ENCODE data around the gene ORM2.

Gene ORM2

GRCh38 chr9:114341152-114341830, 11.6 kb downstream of the ORM2 start:
- no peaks in the 10 kb centered on the region for H3K4me1 ChIP-seq (ENCODE audit: insufficient read depth, insufficient read length)
- no peaks in the 10 kb centered on the region for H3K27me3 ChIP-seq (ENCODE audit: insufficient read depth, insufficient read length)
- H3K4me3 ChIP-seq (ENCODE audit: insufficient read length, low read depth), result no peak overlapping the region
- no peaks in the 10 kb centered on the region for H3K9me3 ChIP-seq (ENCODE audit: insufficient read depth, low read length)
- TF ChIP-seq YY1 (IDR thresholded peaks at IDR 0.05; ENCODE audit: insufficient read depth, insufficient read length), result no peak
- TF ChIP-seq SUZ12 (IDR thresholded peaks at IDR 0.05; ENCODE audit: extremely low read depth, insufficient read depth, insufficient read length), result no peak
- no peak for TF ChIP-seq ZNF274 (IDR thresholded peaks at IDR 0.05; ENCODE audit: low read depth, low read length)
- no peak for DNase-seq (ENCODE audit: low read depth, low spot score)
- H3K36me3 ChIP-seq (ENCODE audit: insufficient read depth, insufficient read length, low read length), result peaks cover 93% of the 10 kb centered on the region
- no peak overlapping the region for H3K9ac ChIP-seq (ENCODE audit: insufficient read length, low read depth)

GRCh38 chr9:114341991-114342390, 12.3 kb downstream of the ORM2 start:
- H3K9me3 ChIP-seq (ENCODE audit: insufficient read depth, low read length), result no peaks in the 10 kb centered on the region
- no peaks in the 10 kb centered on the region for H3K27me3 ChIP-seq (ENCODE audit: insufficient read depth, insufficient read length)
- H3K9ac ChIP-seq (ENCODE audit: insufficient read length, low read depth), result no peak overlapping the region
- DNase-seq (ENCODE audit: low read depth, low spot score), result no peak
- H3K4me3 ChIP-seq (ENCODE audit: insufficient read length, low read depth), result no peak overlapping the region
- no peaks in the 10 kb centered on the region for H3K4me1 ChIP-seq (ENCODE audit: insufficient read depth, insufficient read length)
- TF ChIP-seq YY1 (IDR thresholded peaks at IDR 0.05; ENCODE audit: insufficient read depth, insufficient read length) (no peak), SUZ12 (IDR thresholded peaks at IDR 0.05; ENCODE audit: extremely low read depth, insufficient read depth, insufficient read length) (no peak), ZNF274 (IDR thresholded peaks at IDR 0.05; ENCODE audit: low read depth, low read length) (no peak)
- peaks cover 94% of the 10 kb centered on the region for H3K36me3 ChIP-seq (ENCODE audit: insufficient read depth, insufficient read length, low read length)

- no peak overlapping the region for H3K4me3 ChIP-seq (ENCODE audit: insufficient read length, low read depth)
- DNase-seq (ENCODE audit: low read depth, low spot score), result no peak
- no peak for TF ChIP-seq ZNF274 (IDR thresholded peaks at IDR 0.05; ENCODE audit: low read depth, low read length)
- no peak for TF ChIP-seq YY1 (IDR thresholded peaks at IDR 0.05; ENCODE audit: insufficient read depth, insufficient read length)
- TF ChIP-seq SUZ12 (IDR thresholded peaks at IDR 0.05; ENCODE audit: extremely low read depth, insufficient read depth, insufficient read length), result no peak
- no peak overlapping the region for H3K9ac ChIP-seq (ENCODE audit: insufficient read length, low read depth)
- H3K27me3 ChIP-seq (ENCODE audit: insufficient read depth, insufficient read length), result no peaks in the 10 kb centered on the region
- H3K9me3 ChIP-seq (ENCODE audit: insufficient read depth, low read length), result no peaks in the 10 kb centered on the region
- peaks cover 3% of the 10 kb centered on the region for H3K4me1 ChIP-seq (ENCODE audit: insufficient read depth, insufficient read length)
- peaks cover 92% of the 10 kb centered on the region for H3K36me3 ChIP-seq (ENCODE audit: insufficient read depth, insufficient read length, low read length)
Observed at GRCh38 chr9:114342755-114343440, 13.2 kb downstream of the ORM2 start.

GRCh38 chr9:114343471-114344187, 14.0 kb downstream of the ORM2 start:
- Histone ChIP-seq H3K4me1 (ENCODE audit: insufficient read depth, insufficient read length) (peaks cover 11% of the 10 kb centered on the region), H3K4me3 (ENCODE audit: insufficient read length, low read depth) (no peak overlapping the region), H3K36me3 (ENCODE audit: insufficient read depth, insufficient read length, low read length) (peaks cover 92% of the 10 kb centered on the region), H3K9me3 (ENCODE audit: insufficient read depth, low read length) (no peaks in the 10 kb centered on the region), H3K27me3 (ENCODE audit: insufficient read depth, insufficient read length) (no peaks in the 10 kb centered on the region), H3K9ac (ENCODE audit: insufficient read length, low read depth) (no peak overlapping the region)
- TF ChIP-seq YY1 (IDR thresholded peaks at IDR 0.05; ENCODE audit: insufficient read depth, insufficient read length), result no peak
- no peak for TF ChIP-seq SUZ12 (IDR thresholded peaks at IDR 0.05; ENCODE audit: extremely low read depth, insufficient read depth, insufficient read length)
- TF ChIP-seq ZNF274 (IDR thresholded peaks at IDR 0.05; ENCODE audit: low read depth, low read length), result no peak
- DNase-seq (ENCODE audit: low read depth, low spot score), result no peak

- H3K36me3 ChIP-seq (ENCODE audit: insufficient read depth, insufficient read length, low read length), result peaks cover 88% of the 10 kb centered on the region
- peaks cover 13% of the 10 kb centered on the region for H3K4me1 ChIP-seq (ENCODE audit: insufficient read depth, insufficient read length)
- no peaks in the 10 kb centered on the region for H3K9me3 ChIP-seq (ENCODE audit: insufficient read depth, low read length)
- DNase-seq (ENCODE audit: low read depth, low spot score), result no peak
- no peaks in the 10 kb centered on the region for H3K27me3 ChIP-seq (ENCODE audit: insufficient read depth, insufficient read length)
- no peak for TF ChIP-seq ZNF274 (IDR thresholded peaks at IDR 0.05; ENCODE audit: low read depth, low read length)
- no peak for TF ChIP-seq YY1 (IDR thresholded peaks at IDR 0.05; ENCODE audit: insufficient read depth, insufficient read length)
- no peak for TF ChIP-seq SUZ12 (IDR thresholded peaks at IDR 0.05; ENCODE audit: extremely low read depth, insufficient read depth, insufficient read length)
- H3K4me3 ChIP-seq (ENCODE audit: insufficient read length, low read depth), result no peak overlapping the region
- no peak overlapping the region for H3K9ac ChIP-seq (ENCODE audit: insufficient read length, low read depth)
Observed at GRCh38 chr9:114344188-114344566, 14.5 kb downstream of the ORM2 start.

GRCh38 chr9:114344692-114345091, 15.0 kb downstream of the ORM2 start:
- Histone ChIP-seq H3K9ac (ENCODE audit: insufficient read length, low read depth) (no peak overlapping the region), H3K36me3 (ENCODE audit: insufficient read depth, insufficient read length, low read length) (peaks cover 86% of the 10 kb centered on the region)
- TF ChIP-seq ZNF274 (IDR thresholded peaks at IDR 0.05; ENCODE audit: low read depth, low read length), result no peak
- TF ChIP-seq SUZ12 (IDR thresholded peaks at IDR 0.05; ENCODE audit: extremely low read depth, insufficient read depth, insufficient read length), result no peak
- TF ChIP-seq YY1 (IDR thresholded peaks at IDR 0.05; ENCODE audit: insufficient read depth, insufficient read length), result no peak

More at GRCh38 chr9:114344692-114345091, 15.0 kb downstream of the ORM2 start:
- H3K4me3 ChIP-seq (ENCODE audit: insufficient read length, low read depth), result no peak overlapping the region
- no peak for DNase-seq (ENCODE audit: low read depth, low spot score)
- H3K27me3 ChIP-seq (ENCODE audit: insufficient read depth, insufficient read length), result no peaks in the 10 kb centered on the region
- H3K4me1 ChIP-seq (ENCODE audit: insufficient read depth, insufficient read length), result peaks cover 13% of the 10 kb centered on the region
- H3K9me3 ChIP-seq (ENCODE audit: insufficient read depth, low read length), result no peaks in the 10 kb centered on the region
